GM13976 (cell line): ENCODE measurements around the gene CALN1.

ENCODE experiments used
- DNase-seq: peaks from one replicate; pipeline ENCODE4 v3.0.0; 2012; ENCODE audit warnings: low spot score
- CTCF ChIP-seq: IDR thresholded peaks from 2 replicates; pipeline ENCODE4 v1.5.1; 2012; ENCODE audit warnings: borderline replicate concordance, mild to moderate bottlenecking; ENCODE audit not compliant: insufficient read depth; ENCODE audit errors: extremely low read depth, missing control alignments, control extremely low read depth
- in situ Hi-C: fragments of 300-500 bp; cut with MboI; formaldehyde crosslinking; loops from one replicate; pipeline ENCODE4 v1.12.0; 2022; ENCODE audit warnings: low sequenced_read_pairs, mixed read lengths, inconsistent platforms; ENCODE audit not compliant: unreplicated experiment

Gene CALN1

GRCh38 chr7:72053292-72053691, 358.8 kb downstream of the CALN1 start:
- no peak for TF ChIP-seq CTCF
- in situ Hi-C loops, result no loop called here
- DNase-seq, result no peak

- TF ChIP-seq CTCF, result no peak
- DNase-seq, result no peak
- in situ Hi-C loops, result no loop called here
Observed at GRCh38 chr7:72048420-72048819, 363.7 kb downstream of the CALN1 start.

GRCh38 chr7:72042855-72043254, 369.3 kb downstream of the CALN1 start:
- TF ChIP-seq CTCF, result no peak
- no peak for DNase-seq
- in situ Hi-C loops, result no loop called here

- TF ChIP-seq CTCF, result no peak
Observed at GRCh38 chr7:72040641-72041040, 371.5 kb downstream of the CALN1 start.

GRCh38 chr7:72039460-72039859, 372.7 kb downstream of the CALN1 start:
- no peak for DNase-seq
- no peak for TF ChIP-seq CTCF
- in situ Hi-C loops, result no loop called here

More at GRCh38 chr7:72040641-72041040, 371.5 kb downstream of the CALN1 start:
- in situ Hi-C loops, result no loop called here
- DNase-seq, result no peak

- DNase-seq, result no peak
- in situ Hi-C loops, result no loop called here
- TF ChIP-seq CTCF, result no peak
Observed at GRCh38 chr7:72038022-72038732, 374.0 kb downstream of the CALN1 start.
